Ammon's horn (tissue), 1 donor: ENCODE data around the gene TRIM38.

Source experiments
- DNase-seq: peaks from one replicate; pipeline ENCODE4 v3.0.0-alpha.2; 2016; ENCODE audit warnings: low spot score

The TRIM38 gene

GRCh38 chr6:26026833-26027490 is 64.4 kb downstream of the TRIM38 start:
- peak; percentile 91 for DNase-seq

GRCh38 chr6:26027491-26028211 is 65.0 kb downstream of the TRIM38 start:
- DNase-seq: no peak

GRCh38 chr6:26028212-26028745 is 65.7 kb downstream of the TRIM38 start:
- DNase-seq: no peak

DNA sequence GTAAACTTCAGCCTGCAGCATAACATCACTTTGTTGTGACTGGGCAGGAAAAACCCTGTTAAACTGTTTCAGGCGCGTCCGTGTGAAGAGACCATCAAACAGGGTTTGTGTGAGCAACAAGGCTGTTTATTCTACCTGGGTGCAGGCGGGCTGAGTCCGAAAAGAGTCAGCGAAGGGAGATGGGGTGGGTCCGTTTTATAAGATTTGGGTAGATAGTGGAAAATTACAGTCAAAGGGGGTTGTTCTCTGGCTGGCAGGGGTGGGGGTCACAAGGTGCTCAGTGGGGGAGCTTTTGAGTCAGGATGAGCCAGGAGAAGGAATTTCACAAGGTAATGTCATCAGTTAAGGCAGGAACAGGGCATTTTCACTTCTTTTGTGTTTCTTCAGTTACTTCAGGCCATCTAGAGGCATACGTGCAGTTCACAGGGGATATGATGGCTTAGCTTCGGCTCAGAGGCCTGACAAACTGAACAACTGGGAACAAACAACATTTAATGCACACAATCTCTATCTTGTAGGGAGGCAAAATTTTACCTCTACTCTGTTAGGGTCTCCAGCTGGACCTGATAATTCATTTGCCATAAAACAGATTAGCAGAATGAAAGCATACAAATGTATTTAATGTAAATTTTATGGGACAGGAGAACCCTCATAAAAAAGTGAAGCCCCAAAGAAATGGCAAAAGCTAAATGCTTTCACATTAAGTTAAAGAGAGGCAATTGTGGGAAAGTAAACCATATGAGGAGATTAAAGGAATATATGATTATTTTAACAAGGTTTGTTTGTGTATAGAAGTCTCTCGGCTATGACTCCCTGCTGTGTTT is 66.4 kb downstream of the TRIM38 start:
- no peak for DNase-seq

- DNase-seq: no peak
These were observed 66.9 kb downstream of the TRIM38 start for GRCh38 chr6:26029570-26029856.

DNA sequence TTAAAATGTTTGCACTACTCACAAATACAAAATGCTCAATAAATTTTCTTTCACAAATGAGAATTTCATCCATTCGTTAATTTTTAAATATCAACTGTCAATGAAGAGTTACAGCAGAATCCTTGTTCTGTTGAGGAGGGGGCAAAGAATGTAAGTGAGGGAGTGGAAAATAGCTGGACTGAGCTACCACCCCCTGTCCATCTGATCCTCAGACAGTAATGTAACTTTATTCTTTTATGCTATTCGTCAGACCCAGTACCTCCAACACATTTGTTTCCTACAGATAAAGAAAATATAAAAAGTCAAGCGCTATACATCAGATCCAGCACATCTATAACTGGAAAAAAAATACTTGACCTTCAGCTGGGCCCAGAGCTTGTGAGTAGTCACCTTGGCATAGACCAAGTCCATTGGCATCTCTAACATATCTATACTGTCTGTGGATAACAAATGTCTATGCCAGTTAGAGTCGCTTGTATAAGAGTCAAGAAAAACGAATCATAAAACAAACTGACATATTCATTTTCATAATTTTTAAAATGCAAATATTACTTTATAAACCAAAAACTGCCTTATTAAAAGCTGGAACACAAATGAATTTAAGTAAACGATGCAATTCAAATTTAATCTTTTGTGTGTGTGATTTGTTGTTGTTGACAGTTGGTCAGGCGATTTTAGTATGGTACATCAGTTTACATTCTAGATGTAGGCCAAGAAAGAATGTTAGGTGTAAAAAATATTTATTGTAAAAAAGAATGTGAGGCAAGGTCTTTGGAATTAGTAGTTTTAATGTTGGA is 67.5 kb downstream of the TRIM38 start:
- no peak for DNase-seq

DNA sequence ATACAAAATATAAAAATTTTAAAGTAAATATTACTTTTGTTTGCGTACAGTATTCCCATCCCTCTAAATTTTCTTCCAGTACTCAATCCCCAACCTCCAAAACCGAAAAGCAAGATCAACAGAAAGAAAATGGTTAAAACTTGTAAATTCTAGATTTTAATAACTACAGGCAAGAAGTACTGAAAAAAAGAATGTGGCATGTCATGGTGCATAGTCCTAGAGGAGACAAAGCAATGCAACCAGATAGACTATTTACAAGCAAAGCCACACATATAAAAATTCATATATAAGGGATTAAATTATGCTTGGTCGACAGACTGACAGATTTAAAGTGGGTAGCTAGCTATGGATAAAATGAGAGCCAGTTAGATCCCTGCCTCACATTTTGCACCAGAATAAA is 68.1 kb downstream of the TRIM38 start:
- no peak for DNase-seq

DNA sequence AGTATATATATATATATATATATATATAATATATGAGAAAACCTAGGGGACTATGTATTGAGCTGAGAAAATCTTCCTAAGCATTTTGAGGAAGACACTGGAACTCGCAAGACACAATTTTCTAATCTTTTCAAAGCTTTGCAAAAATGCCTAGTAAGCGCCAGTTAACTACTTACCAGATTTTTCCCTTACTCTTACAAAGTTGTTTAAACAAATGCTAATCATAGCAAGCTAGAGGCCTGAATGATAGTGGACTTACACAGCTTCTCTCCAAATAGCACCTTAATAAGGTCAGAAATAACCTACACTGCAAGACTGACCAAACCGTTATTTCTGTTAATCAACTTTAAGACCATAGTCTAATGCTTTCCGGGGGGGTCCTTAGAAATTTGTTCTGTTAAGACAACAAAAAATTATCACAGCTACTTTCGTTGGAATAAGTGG is 68.6 kb downstream of the TRIM38 start:
- no peak for DNase-seq

- DNase-seq: peak; percentile 91
These were observed 69.2 kb downstream of the TRIM38 start for GRCh38 chr6:26031595-26032339.

GRCh38 chr6:26032340-26033084 is 69.9 kb downstream of the TRIM38 start:
- no peak for DNase-seq

- DNase-seq: peak; percentile 92
These were observed 70.7 kb downstream of the TRIM38 start for GRCh38 chr6:26033085-26033940.

GRCh38 chr6:26033941-26034354 is 71.3 kb downstream of the TRIM38 start:
- no peak for DNase-seq

DNA sequence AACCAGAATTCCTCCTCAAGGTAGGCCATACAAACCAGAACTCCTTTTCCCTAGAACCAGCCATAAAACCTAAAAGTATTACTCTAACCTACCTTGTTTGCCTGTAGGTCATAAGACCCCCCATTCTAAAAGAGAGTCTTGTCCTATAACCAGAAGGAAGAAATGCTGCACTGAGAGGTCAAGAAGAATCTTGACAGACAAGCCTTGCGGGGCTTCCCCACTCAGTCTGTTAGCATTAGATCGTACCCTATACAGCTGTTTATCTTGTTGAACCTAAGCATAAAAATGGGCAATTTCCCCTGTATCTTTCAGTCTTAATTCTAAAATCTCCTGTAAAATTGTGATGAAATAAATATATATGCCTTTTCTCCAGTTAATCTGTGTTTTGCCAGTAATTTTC is 72.3 kb downstream of the TRIM38 start:
- no peak for DNase-seq
